Heart right ventricle (tissue), 16 donors: ENCODE measurements around the gene C19orf73. TPM values are rescaled to one million over a fixed set of nuclear protein-coding genes. Genes with fewer than 3 reads are reported as not detected.
A peak's percentile ranks its signal among the peaks of the same experiment; 100 is the strongest.

Source experiments
- ATAC-seq, 8 donors: fragments of 200-7000 bp; cut with Tn5 transposase; one replicate each; pipeline ENCODE4 v1.9.1; 2020; ENCODE audit warnings: mild to moderate bottlenecking in 8 of 8, moderate library complexity in 8 of 8, moderate number of reproducible peaks in 1 of 8
- DNase-seq, 2 donors: peaks; one replicate each; pipeline ENCODE4 v3.0.0-alpha.2; 2020
- H3K27ac ChIP-seq, 10 donors: fragments of 200-600 bp; sonication (generic) in 2 of 10; one replicate each; pipeline versions ENCODE4 v1.5.0 to v1.8.0; 2020 to 2022; ENCODE audit warnings: mild to moderate bottlenecking in 3 of 10
- H3K27me3 ChIP-seq, 7 donors: fragments of 200-600 bp; one replicate each; pipeline ENCODE4 v1.8.0; 2021 to 2022; ENCODE audit warnings: mild to moderate bottlenecking in 2 of 7
- H3K36me3 ChIP-seq, 9 donors: fragments of 200-600 bp; sonication (generic) in 1 of 9; one replicate each; pipeline versions ENCODE4 v1.5.0 to v1.8.0; 2020 to 2022; ENCODE audit warnings: mild to moderate bottlenecking in 2 of 9
- H3K4me1 ChIP-seq, 9 donors: fragments of 200-600 bp; sonication (generic) in 1 of 9; one replicate each; pipeline versions ENCODE4 v1.5.0 to v1.8.0; 2020 to 2022; ENCODE audit warnings: mild to moderate bottlenecking in 4 of 9
- H3K4me3 ChIP-seq, 10 donors: fragments of 200-600 bp; sonication (generic) in 2 of 10; one replicate each; pipeline versions ENCODE4 v1.5.0 to v1.8.0; 2020 to 2022; ENCODE audit warnings: mild to moderate bottlenecking in 7 of 10, moderate library complexity in 2 of 10
- H3K9me3 ChIP-seq, 11 donors: fragments of 200-600 bp in 10 of 11; sonication (generic) in 2 of 11; one replicate each; pipeline versions ENCODE4 v1.5.0 to v1.8.0; 2013 to 2022; ENCODE audit warnings: mild to moderate bottlenecking in 2 of 11, control low read depth in 1 of 11, moderate library complexity in 1 of 11
- WGBS, 2 donors: extraction: QIAGEN DNeasy Blood & Tissue Kit; methylation state at CpG; one replicate each; pipeline ENCODE4 v1.1.7; 2013; ENCODE audit warnings: inconsistent platforms in 1 of 2; 5-methylcytosine and 5-hydroxymethylcytosine counted together
- intact Hi-C, 10 donors: fragments of 100-400 bp; cut with DNase I; formaldehyde crosslinking; loops; one replicate each; pipeline versions ENCODE4 v1.11.1 to v1.14.2; 2022
- polyA plus RNA-seq, 2 donors: library from polyadenylated mRNA; stranded (reverse); fragments of 200-250 nt; gene quantifications; one replicate each; pipeline ENCODE4 v1.2.3, GENCODE V29; 2013
- total RNA-seq, 10 donors: library from RNA; stranded (reverse); fragmentation: NEBNext Ultra II Directional in 3 of 10; extraction: Animal tissue kit (Norgen Biotek cat#: 25700) in 3 of 10; gene quantifications; one replicate each; pipeline versions ENCODE4 v1.2.1 to v1.2.4, GENCODE V29; 2021 to 2023
- TF ChIP-seq, protein P1 (sequence below), 9 donors: fragments of 200-600 bp; sonication (generic) in 2 of 9; IDR thresholded peaks; one replicate each; pipeline versions ENCODE4 v1.5.0 to v1.8.0; 2021 to 2022; ENCODE audit warnings: antibody characterized with exemption in 9 of 9, mild to moderate bottlenecking in 5 of 9, moderate library complexity in 1 of 9
- donor health status: Arrhythmogenic right ventricular cardiomyopathy.
- donor health status: ischemic (EF 13 %, LVEDD 7.1; RV severe dilation, severe dysfunction).
- donor health status: healthy with polysubstance abuse.
- donor health status: DM: no; HTN: yes; CAD: no.
- donor health status: DM: no; HTN: no; CAD: no.
- donor health status: ischemic (EF 25% LVEDD 6.9; RV normal size, moderate dysfunction).
- donor health status: ischemic (EF 25% LVEDD 5.7; RV mildly dilated, moderate dysfunction).
- donor health status: healthy.
- donor health status: DM: yes; HTN: yes; CAD: no.
- donor health status: Ischemic cardiomyopathy.
- donor health status: ischemic (EF 35%, LVEDD 5.7; RV mildly dilated, moderate dysfunction).
- donor health status: nonischemic (EF 11% LVEDD 7.7; RV severe dilation, severe dysfunction).
- donor health status: DM: yes; HTN: yes; CAD: no.
- donor health status: PGD.
- donor health status: ischemic (EF 29% LVEDD 5.4; RV normal size, mild dysfunction).
- donor health status: nonischemic (EF 23%, LVEDD 6.1; RV moderate dilation, normal function).

Gene C19orf73
- total and polyA plus RNA-seq, 12 donors = 0.64 to 5.4 (median 1.2) TPM

DNA sequence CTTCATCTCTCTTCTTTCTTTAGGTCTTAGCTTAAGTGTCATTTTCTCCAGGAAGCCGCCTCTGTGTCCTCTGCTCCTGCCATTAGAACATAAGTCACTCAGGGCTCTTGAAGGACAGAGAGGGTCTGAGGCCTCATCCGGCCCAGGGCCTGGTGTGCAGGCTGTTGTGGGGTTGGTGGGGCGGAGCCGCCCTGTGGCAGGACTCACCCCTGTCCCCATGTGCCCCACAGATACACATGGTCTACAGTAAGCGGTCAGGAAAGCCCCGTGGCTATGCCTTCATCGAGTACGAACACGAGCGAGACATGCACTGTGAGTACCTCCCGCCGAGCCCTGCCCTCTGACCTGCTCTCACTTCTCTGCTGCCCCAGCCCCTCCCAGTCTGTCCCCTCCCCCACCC, 17.8 kb downstream of the C19orf73 start:
- no peaks in the 10 kb centered on the region for H3K27me3 ChIP-seq
- DNase-seq = no peak
- peaks cover 0 to 100% (median 69%) of the 10 kb centered on the region in 9 donors for H3K36me3 ChIP-seq
- H3K27ac ChIP-seq = no peak overlapping the region
- no peak for ATAC-seq
- TF ChIP-seq, protein P1, sequence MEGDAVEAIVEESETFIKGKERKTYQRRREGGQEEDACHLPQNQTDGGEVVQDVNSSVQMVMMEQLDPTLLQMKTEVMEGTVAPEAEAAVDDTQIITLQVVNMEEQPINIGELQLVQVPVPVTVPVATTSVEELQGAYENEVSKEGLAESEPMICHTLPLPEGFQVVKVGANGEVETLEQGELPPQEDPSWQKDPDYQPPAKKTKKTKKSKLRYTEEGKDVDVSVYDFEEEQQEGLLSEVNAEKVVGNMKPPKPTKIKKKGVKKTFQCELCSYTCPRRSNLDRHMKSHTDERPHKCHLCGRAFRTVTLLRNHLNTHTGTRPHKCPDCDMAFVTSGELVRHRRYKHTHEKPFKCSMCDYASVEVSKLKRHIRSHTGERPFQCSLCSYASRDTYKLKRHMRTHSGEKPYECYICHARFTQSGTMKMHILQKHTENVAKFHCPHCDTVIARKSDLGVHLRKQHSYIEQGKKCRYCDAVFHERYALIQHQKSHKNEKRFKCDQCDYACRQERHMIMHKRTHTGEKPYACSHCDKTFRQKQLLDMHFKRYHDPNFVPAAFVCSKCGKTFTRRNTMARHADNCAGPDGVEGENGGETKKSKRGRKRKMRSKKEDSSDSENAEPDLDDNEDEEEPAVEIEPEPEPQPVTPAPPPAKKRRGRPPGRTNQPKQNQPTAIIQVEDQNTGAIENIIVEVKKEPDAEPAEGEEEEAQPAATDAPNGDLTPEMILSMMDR (IDR thresholded peaks at IDR 0.05) = no peak
- H3K4me3 ChIP-seq = no peak overlapping the region
- peaks cover 0 to 23% (median 5%) of the 10 kb centered on the region in 9 donors for H3K4me1 ChIP-seq
- H3K9me3 ChIP-seq = no peaks in the 10 kb centered on the region
- WGBS, 2 donors = 88% methylated on average over 12 of the region's 12 CpGs
- intact Hi-C loops = loop anchor here in 1 of 10 donors (5.0 kb wide), 1 partner anchor 96 kb away; no protein-coding TSS in a partner anchor

GRCh38 chr19:49098795-49099194, 20.1 kb downstream of the C19orf73 start:
- WGBS, 2 donors = 78 to 80% methylated on average over 4 of the region's 4 CpGs
- DNase-seq (no peak), ATAC-seq (no peak)
- no peak overlapping the region for H3K4me3 ChIP-seq
- no peak overlapping the region for H3K27ac ChIP-seq
- H3K27me3 ChIP-seq = no peaks in the 10 kb centered on the region
- peaks cover 0 to 100% (median 48%) of the 10 kb centered on the region in 9 donors for H3K36me3 ChIP-seq
- intact Hi-C loops = loop anchor here (1.0 to 5.0 kb wide), 7 partner anchors 44 to 110 kb away; no protein-coding TSS in a partner anchor
- TF ChIP-seq, protein P1 (IDR thresholded peaks at IDR 0.05) = no peak
- H3K9me3 ChIP-seq = no peaks in the 10 kb centered on the region
- peaks cover 7 to 46% (median 17%) of the 10 kb centered on the region in 9 donors for H3K4me1 ChIP-seq

GRCh38 chr19:49097453-49098288, 21.3 kb downstream of the C19orf73 start:
- peaks cover 7 to 50% (median 17%) of the 10 kb centered on the region in 9 donors for H3K4me1 ChIP-seq
- 46 to 48% methylated on average over 8 of the region's 8 CpGs for WGBS, 2 donors
- TF ChIP-seq, protein P1 (IDR thresholded peaks at IDR 0.05) = peak; percentile 97 to 100 (median 99)
- intact Hi-C loops = loop anchor here (1.0 to 5.0 kb wide), 9 partner anchors 45 to 111 kb away; no protein-coding TSS in a partner anchor
- DNase-seq (peak; percentile 55 to 56), ATAC-seq (peak; percentile 28 to 79 (median 62))
- peaks cover 0 to 100% (median 42%) of the 10 kb centered on the region in 9 donors for H3K36me3 ChIP-seq
- H3K9me3 ChIP-seq = no peaks in the 10 kb centered on the region
- H3K4me3 ChIP-seq = no peak overlapping the region
- H3K27me3 ChIP-seq = no peaks in the 10 kb centered on the region
- H3K27ac ChIP-seq = no peak overlapping the region
